HepG2 (cell line): ENCODE data around the gene PARM1. TPM values are rescaled to one million over a fixed set of nuclear protein-coding genes. Genes with fewer than 3 reads are reported as not detected.

ENCODE experiments used
- ATAC-seq: fragments of 200-7000 bp; cut with Tn5 transposase; 3 replicates; pipeline ENCODE4 v1.9.1; 2020; ENCODE audit warnings: mild to moderate bottlenecking, moderate library complexity
- BruUV-seq: library from RNA; stranded (reverse); fragments of 400-500 nt; replicated peaks from 2 replicates; lab custom pipeline; 2021; lab: Mats Ljungman, UMichigan
- CTCF ChIA-PET: fragments of 300-600 bp; formaldehyde crosslinking; extraction: SDS; loops from one replicate; lab custom pipeline; 2021; ENCODE audit warnings: low total read pairs, inconsistent platforms, low intra/inter-chr PET ratio; lab: Yijun Ruan, JAX
- POLR2A ChIA-PET: fragments of 350-600 bp; sonication (Branson Sonifier 250); formaldehyde crosslinking; loops from one replicate; lab custom pipeline; 2020; ENCODE audit warnings: antibody characterized with exemption, inconsistent platforms; lab: Yijun Ruan, JAX
- DNase-seq: peaks from one replicate; pipeline ENCODE4 v3.0.0-alpha.2; 2015; ENCODE audit warnings: low spot score
- FAIRE-seq: peaks from 3 replicates; lab custom pipeline; 2011; peaks lifted over from hg19 to GRCh38; lab: Jason Lieb, UNC
- H2AFZ ChIP-seq: one replicate; pipeline ENCODE4 v1.6.1; 2011; ENCODE audit warnings: low read length, inconsistent platforms
- H3K27ac ChIP-seq: fragments of 300-600 bp; 3 replicates; pipeline ENCODE4 v1.8.0; 2011; ENCODE audit warnings: mixed run types, mild to moderate bottlenecking, mixed read lengths, low read length, inconsistent platforms; ENCODE audit not compliant: insufficient read depth; ENCODE audit errors: extremely low read length
- H3K27me3 ChIP-seq, 2 experiments: fragments of 200-600 bp in 1 of 2; 2 replicates in 1 of 2; 3 replicates in 1 of 2; pipeline versions ENCODE4 v1.6.0 to v1.8.0; 2011; ENCODE audit warnings: low read length in 2 of 2, mild to moderate bottlenecking in 2 of 2, moderate library complexity in 2 of 2, inconsistent platforms in 1 of 2; ENCODE audit not compliant: insufficient read depth in 2 of 2, control insufficient read depth in 1 of 2
- H3K36me3 ChIP-seq, 2 experiments: fragments of 200-600 bp in 1 of 2; replicated peaks in 1 of 2; 2 replicates in 1 of 2; 3 replicates in 1 of 2; pipeline versions ENCODE4 v1.5.1 to v1.8.0; 2011; ENCODE audit warnings: low read length in 2 of 2, inconsistent platforms in 1 of 2; ENCODE audit not compliant: insufficient read depth in 2 of 2, control insufficient read depth in 1 of 2
- H3K4me1 ChIP-seq: 2 replicates; pipeline ENCODE4 v1.5.1; 2012; ENCODE audit warnings: low read length, inconsistent platforms; ENCODE audit not compliant: insufficient read depth
- H3K4me2 ChIP-seq: 2 replicates; pipeline ENCODE4 v1.6.0; 2011; ENCODE audit warnings: low read depth, low read length, inconsistent platforms
- H3K4me3 ChIP-seq, 3 experiments: fragments of 200-600 bp in 1 of 3; sonication (generic), shearing (Covaris generic) in 1 of 3; replicated peaks in 1 of 3; 2 replicates each; pipeline ENCODE4 v1.5.1; 2011 to 2016; ENCODE audit warnings: low read length in 3 of 3, inconsistent platforms in 2 of 3, low read depth in 2 of 3, mild to moderate bottlenecking in 2 of 3, control low read depth in 1 of 3, mixed read lengths in 1 of 3; ENCODE audit not compliant: insufficient read depth in 1 of 3
- H3K79me2 ChIP-seq: one replicate; pipeline ENCODE4 v1.6.1; 2011; ENCODE audit warnings: low read length, inconsistent platforms; ENCODE audit not compliant: insufficient read depth
- H3K9ac ChIP-seq: 2 replicates; pipeline ENCODE4 v1.6.0; 2011; ENCODE audit warnings: mild to moderate bottlenecking, low read depth, low read length, inconsistent platforms; ENCODE audit not compliant: insufficient read depth
- H3K9me3 ChIP-seq: 2 replicates; pipeline ENCODE4 v1.5.1; 2012; ENCODE audit warnings: mild to moderate bottlenecking, low read length
- H4K20me1 ChIP-seq: 2 replicates; pipeline ENCODE4 v1.6.0; 2011; ENCODE audit warnings: inconsistent platforms, mild to moderate bottlenecking, low read length, moderate library complexity; ENCODE audit not compliant: insufficient read depth
- ADNP ChIP-seq: sonication (generic); formaldehyde crosslinking; IDR thresholded peaks from 2 replicates; pipeline ENCODE4 v1.4.0; 2020; ENCODE audit warnings: missing genetic modification reagents
- ATF1 ChIP-seq: IDR thresholded peaks from 2 replicates; pipeline ENCODE4 v1.6.1; 2016; ENCODE audit warnings: mild to moderate bottlenecking, control low read depth
- CREM ChIP-seq, 2 experiments: sonication (generic) in 1 of 2; formaldehyde crosslinking in 1 of 2; IDR thresholded peaks; 2 replicates each; pipeline versions ENCODE4 v1.4.0 to v1.6.1; 2016 to 2020; ENCODE audit warnings: antibody characterized with exemption in 1 of 2, mild to moderate bottlenecking in 1 of 2, missing genetic modification reagents in 1 of 2
- FOXK1 ChIP-seq: sonication (generic); formaldehyde crosslinking; IDR thresholded peaks from 2 replicates; pipeline ENCODE4 v1.4.0; 2020; ENCODE audit warnings: low read depth, missing genetic modification reagents, borderline replicate concordance
- HNF4G ChIP-seq, 2 experiments: sonication (generic) in 1 of 2; formaldehyde crosslinking in 1 of 2; IDR thresholded peaks; 2 replicates each; pipeline versions ENCODE4 v1.4.0 to v1.6.1; 2011 to 2020; ENCODE audit warnings: borderline replicate concordance in 2 of 2, low read depth in 2 of 2, mild to moderate bottlenecking in 2 of 2, low read length in 1 of 2, missing genetic modification reagents in 1 of 2, moderate library complexity in 1 of 2
- KAT8 ChIP-seq: IDR thresholded peaks from 2 replicates; pipeline ENCODE4 v1.6.1; 2016; ENCODE audit warnings: missing genetic modification reagents, missing compliant biosample characterization
- NFKB2 ChIP-seq: sonication (generic); formaldehyde crosslinking; IDR thresholded peaks from 2 replicates; pipeline ENCODE4 v1.4.0; 2020; ENCODE audit warnings: missing genetic modification reagents, borderline replicate concordance
- REXO4 ChIP-seq: sonication (generic); formaldehyde crosslinking; IDR thresholded peaks from 2 replicates; pipeline ENCODE4 v1.8.0; 2022; ENCODE audit warnings: missing genetic modification reagents, mild to moderate bottlenecking, borderline replicate concordance
- RXRB ChIP-seq: IDR thresholded peaks from 2 replicates; pipeline ENCODE4 v1.6.1; 2016; ENCODE audit warnings: borderline replicate concordance, missing genetic modification reagents, missing compliant biosample characterization
- ZBTB4 ChIP-seq: sonication (generic); formaldehyde crosslinking; IDR thresholded peaks from 2 replicates; pipeline ENCODE4 v1.4.0; 2020; ENCODE audit warnings: missing genetic modification reagents, mild to moderate bottlenecking, borderline replicate concordance
- ZNF136 ChIP-seq: sonication (generic); formaldehyde crosslinking; IDR thresholded peaks from 2 replicates; pipeline ENCODE4 v1.8.1; 2022; ENCODE audit warnings: low read depth, mild to moderate bottlenecking, moderate library complexity, missing genetic modification reagents
- ZNF17 ChIP-seq: sonication (generic); formaldehyde crosslinking; IDR thresholded peaks from 2 replicates; pipeline ENCODE4 v1.5.0; 2020; ENCODE audit warnings: mild to moderate bottlenecking, missing genetic modification reagents
- ZNF205 ChIP-seq: IDR thresholded peaks from 2 replicates; pipeline ENCODE4 v1.6.1; 2018; ENCODE audit warnings: missing biosample characterization, missing genetic modification reagents
- ZNF546 ChIP-seq: sonication (generic); formaldehyde crosslinking; conservative IDR thresholded peaks from 2 replicates; pipeline ENCODE4 v1.8.1; 2023; ENCODE audit warnings: mild to moderate bottlenecking, missing genetic modification reagents
- ZNF629 ChIP-seq: sonication (generic); formaldehyde crosslinking; conservative IDR thresholded peaks from 2 replicates; pipeline ENCODE4 v1.5.0; 2020; ENCODE audit warnings: missing genetic modification reagents
- WGBS: methylation state at CpG from one replicate; pipeline ENCODE4 v1.1.6; 2017; ENCODE audit warnings: low lambda C conversion rate; 5-methylcytosine and 5-hydroxymethylcytosine counted together
- in situ Hi-C: cut with HindIII; loops from 2 replicates; pipeline ENCODE4 v1.10.0; 2017; ENCODE audit warnings: low pct_unique_long_range_greater_than_20kb; ENCODE audit not compliant: extremely low pct_ligation_motif_present
- intact Hi-C: fragments of 100-400 bp; cut with micrococcal nuclease; formaldehyde crosslinking; loops from one replicate; pipeline ENCODE4 v1.10.0; 2022; ENCODE audit not compliant: unreplicated experiment
- polyA plus RNA-seq, 8 experiments: library from polyadenylated mRNA; depleted of rRNA in 3 of 8; stranded (reverse) in 7 of 8; unstranded in 1 of 8; fragments of >200 nt; fragmentation: Illumina TruSeq in 4 of 8; extraction: Trizol in 4 of 8; gene quantifications; 2 replicates each; pipeline versions ENCODE4 v1.2.1 to v1.2.3, GENCODE V29; 2011 to 2016; ENCODE audit warnings: low read depth in 4 of 8, missing spikeins in 1 of 8, mixed read lengths in 1 of 8; ENCODE audit not compliant: insufficient read depth in 1 of 8
- total RNA-seq, 5 experiments: library from RNA; depleted of rRNA; stranded (reverse); fragments of >200 nt; fragmentation: Illumina TruSeq; extraction: Trizol; gene quantifications; 2 replicates each; pipeline ENCODE4 v1.2.3, GENCODE V29; 2016; ENCODE audit warnings: low read depth in 1 of 5

PARM1 gene
- total and polyA plus RNA-seq, 2 of the 13 experiments (the other 11 are each of a cell fraction or from before 2014, with no cell fraction given): not detected

- Histone ChIP-seq H3K9me3 (no peaks in the 10 kb centered on the region), H2AFZ (no peak overlapping the region), H3K27ac (no peak overlapping the region), H3K4me3 (no peak overlapping the region), H3K9ac (no peak overlapping the region), H3K27me3 (peaks cover 0 to 1% of the 10 kb centered on the region in 2 experiments; a peak in 1 of 5 replicates), H3K4me2 (no peak overlapping the region), H3K36me3 (no peaks in the 10 kb centered on the region)
- intact Hi-C loops: no loop called here
- no peak for ATAC-seq
- no TSS peak for BruUV-seq
- CTCF ChIA-PET: no interaction called here
- in situ Hi-C loops: no loop called here
- POLR2A ChIA-PET: no interaction called here
- no peak for TF ChIP-seq REXO4
- no peak for TF ChIP-seq NFKB2
- no peak for TF ChIP-seq HNF4G (IDR thresholded peaks at IDR 0.05; ENCODE audit: borderline replicate concordance, low read depth, low read length)
- no peak for TF ChIP-seq HNF4G (CRISPR knock-in tag; IDR thresholded peaks at IDR 0.05; ENCODE audit: borderline replicate concordance, low read depth)
- no peak for TF ChIP-seq ADNP
- no peak for TF ChIP-seq CREM (IDR thresholded peaks at IDR 0.05)
- no peak for TF ChIP-seq CREM (CRISPR knock-in tag; IDR thresholded peaks at IDR 0.05)
- no peak for TF ChIP-seq ZBTB4 (CRISPR knock-in tag)
- TF ChIP-seq ZNF17: no peak
- TF ChIP-seq ZNF546: no peak
- TF ChIP-seq FOXK1: no peak
- no peak for TF ChIP-seq ATF1 (CRISPR knock-in tag)
- TF ChIP-seq KAT8 (CRISPR knock-in tag): no peak
- no peak for TF ChIP-seq RXRB (CRISPR knock-in tag)
- TF ChIP-seq ZNF205 (CRISPR knock-in tag): no peak
- TF ChIP-seq ZNF629 (CRISPR knock-in tag): no peak
- TF ChIP-seq ZNF136 (CRISPR knock-in tag): no peak
- TF ChIP-seq, all 625 proteins: peak for 0
- no peak for FAIRE-seq
- Histone ChIP-seq H3K4me1 (no peaks in the 10 kb centered on the region), H3K79me2 (no peaks in the 10 kb centered on the region), H4K20me1 (no peaks in the 10 kb centered on the region)
- WGBS: 0% methylated on average over 2 of the region's 2 CpGs
- no peak for DNase-seq
Measured at GRCh38 chr4:75001871-75002270, 69.0 kb downstream of the PARM1 start.
